AG08395 (cell line): ENCODE data around the gene ADCY10.
"Not testable (repeated sequence)": the region's sequence is repeated elsewhere in the genome, so short reads cannot be mapped to it uniquely, and the experiment has no call there.

ENCODE experiments used
- DNase-seq: peaks from one replicate; pipeline ENCODE4 v3.0.0; 2012; ENCODE audit warnings: mixed read lengths, low spot score

ADCY10 gene, protein sequence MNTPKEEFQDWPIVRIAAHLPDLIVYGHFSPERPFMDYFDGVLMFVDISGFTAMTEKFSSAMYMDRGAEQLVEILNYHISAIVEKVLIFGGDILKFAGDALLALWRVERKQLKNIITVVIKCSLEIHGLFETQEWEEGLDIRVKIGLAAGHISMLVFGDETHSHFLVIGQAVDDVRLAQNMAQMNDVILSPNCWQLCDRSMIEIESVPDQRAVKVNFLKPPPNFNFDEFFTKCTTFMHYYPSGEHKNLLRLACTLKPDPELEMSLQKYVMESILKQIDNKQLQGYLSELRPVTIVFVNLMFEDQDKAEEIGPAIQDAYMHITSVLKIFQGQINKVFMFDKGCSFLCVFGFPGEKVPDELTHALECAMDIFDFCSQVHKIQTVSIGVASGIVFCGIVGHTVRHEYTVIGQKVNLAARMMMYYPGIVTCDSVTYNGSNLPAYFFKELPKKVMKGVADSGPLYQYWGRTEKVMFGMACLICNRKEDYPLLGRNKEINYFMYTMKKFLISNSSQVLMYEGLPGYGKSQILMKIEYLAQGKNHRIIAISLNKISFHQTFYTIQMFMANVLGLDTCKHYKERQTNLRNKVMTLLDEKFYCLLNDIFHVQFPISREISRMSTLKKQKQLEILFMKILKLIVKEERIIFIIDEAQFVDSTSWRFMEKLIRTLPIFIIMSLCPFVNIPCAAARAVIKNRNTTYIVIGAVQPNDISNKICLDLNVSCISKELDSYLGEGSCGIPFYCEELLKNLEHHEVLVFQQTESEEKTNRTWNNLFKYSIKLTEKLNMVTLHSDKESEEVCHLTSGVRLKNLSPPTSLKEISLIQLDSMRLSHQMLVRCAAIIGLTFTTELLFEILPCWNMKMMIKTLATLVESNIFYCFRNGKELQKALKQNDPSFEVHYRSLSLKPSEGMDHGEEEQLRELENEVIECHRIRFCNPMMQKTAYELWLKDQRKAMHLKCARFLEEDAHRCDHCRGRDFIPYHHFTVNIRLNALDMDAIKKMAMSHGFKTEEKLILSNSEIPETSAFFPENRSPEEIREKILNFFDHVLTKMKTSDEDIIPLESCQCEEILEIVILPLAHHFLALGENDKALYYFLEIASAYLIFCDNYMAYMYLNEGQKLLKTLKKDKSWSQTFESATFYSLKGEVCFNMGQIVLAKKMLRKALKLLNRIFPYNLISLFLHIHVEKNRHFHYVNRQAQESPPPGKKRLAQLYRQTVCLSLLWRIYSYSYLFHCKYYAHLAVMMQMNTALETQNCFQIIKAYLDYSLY (N-terminal part only)

DNA sequence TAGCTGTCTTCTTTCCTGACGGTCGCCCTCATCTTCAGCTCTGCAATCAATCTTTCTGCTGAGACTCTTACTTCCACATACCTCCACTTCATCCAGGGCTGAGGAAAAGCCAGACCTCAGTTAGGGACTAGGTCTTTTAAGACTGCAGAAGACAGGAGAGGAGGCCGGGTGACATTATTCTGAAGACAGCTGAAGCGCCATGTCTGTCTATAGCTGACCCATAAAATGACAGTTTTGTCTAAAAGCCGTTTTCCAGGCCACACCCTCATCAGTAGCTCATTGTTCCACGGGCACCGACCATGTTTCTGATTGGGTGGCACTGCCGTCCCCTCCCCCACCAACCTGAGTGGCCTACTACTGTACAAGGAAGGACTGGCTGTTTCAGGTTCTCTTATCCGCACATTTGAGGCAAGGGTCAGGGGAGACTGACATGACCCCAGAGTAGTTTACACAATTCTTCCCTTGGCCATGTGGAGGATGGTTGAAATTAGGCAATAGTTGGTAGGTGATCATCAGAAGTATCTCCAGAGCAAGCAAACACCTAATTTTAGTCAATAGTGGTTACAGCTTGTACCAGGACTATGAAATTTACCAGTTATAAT is at the start of gene ADCY10:
TSS of gene ADCY10 (minus strand) at position 240 of the 602 bp plus-strand sequence. CDS start 8,994 bp downstream, outside the sequence.
- no peak for DNase-seq

DNA sequence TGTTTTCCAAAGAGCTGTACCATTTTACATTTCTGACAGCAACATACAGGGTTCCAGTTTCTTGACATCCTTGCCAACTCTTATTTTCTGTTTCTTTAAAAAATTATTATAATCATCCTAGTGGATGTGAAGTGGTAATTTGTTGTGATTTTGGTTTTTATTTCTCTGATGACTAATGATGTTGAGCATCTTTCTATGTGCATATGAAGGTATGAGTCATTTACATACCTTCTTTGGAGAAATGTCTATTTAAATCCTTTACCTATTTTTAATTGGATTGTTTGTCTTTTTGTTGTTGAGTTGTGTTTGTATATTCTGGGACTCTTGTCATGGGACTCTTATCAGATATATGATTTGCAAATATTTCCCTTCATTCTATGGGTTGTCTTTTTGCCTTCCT is 43.8 kb upstream of the ADCY10 start:
- no peak for DNase-seq

DNA sequence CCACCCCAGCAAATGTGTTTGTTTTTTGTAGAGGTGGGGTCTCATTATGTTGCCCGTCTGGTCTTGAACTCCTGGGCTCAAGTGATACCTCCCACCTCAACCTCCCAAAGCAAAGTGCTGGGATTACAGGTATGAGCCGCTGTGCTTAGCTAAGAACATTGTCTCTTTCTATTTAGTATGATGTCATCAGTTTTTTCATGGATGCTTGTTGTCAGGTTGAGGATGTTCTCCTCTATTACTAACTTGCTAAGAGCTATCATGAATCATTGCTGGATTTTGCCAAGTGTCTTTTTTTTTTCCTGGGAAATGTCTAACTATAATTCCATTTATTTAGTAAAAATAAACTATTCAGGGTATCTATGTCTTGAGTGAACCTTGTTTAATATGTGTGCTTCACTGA is 42.0 kb upstream of the ADCY10 start:
- peak; percentile 9 for DNase-seq

DNA sequence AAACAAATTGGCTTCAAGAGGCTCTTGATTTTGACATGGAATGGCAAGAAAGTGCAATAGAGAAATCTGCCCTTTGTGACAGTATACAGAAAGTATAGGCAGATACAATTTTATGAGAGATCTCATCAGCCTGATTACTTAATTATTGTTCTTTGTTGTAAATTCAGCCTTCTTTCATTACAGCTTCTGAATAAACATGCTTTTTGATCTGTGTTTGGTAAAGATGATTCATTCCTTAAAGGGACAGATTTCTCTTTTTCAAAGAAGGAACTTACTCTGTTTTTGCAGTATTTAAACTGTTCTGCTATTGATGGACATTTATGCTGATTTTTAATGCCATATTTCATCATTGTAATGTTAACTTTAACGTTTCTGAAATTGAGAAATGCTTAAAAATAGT is 36.6 kb upstream of the ADCY10 start:
- DNase-seq: no peak

DNA sequence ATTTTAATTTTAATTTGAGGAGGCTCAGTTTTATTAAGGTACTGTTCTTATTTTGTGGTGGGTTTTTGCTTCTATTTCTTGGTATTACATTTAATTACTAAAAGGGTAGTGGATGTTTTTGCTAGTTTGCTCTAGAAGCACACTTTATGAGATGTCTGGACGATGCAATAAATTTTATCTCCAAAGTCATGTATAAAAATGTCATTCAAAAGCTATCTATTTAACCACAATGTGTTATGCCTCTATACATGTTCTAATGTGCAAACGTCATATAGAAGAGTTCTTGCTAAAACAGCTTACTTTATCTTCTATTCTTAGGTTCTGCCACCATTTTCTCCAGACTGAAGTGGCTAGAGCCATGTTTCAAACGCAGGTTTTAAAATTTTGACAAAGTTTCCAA is 35.9 kb upstream of the ADCY10 start:
- no peak for DNase-seq

DNA sequence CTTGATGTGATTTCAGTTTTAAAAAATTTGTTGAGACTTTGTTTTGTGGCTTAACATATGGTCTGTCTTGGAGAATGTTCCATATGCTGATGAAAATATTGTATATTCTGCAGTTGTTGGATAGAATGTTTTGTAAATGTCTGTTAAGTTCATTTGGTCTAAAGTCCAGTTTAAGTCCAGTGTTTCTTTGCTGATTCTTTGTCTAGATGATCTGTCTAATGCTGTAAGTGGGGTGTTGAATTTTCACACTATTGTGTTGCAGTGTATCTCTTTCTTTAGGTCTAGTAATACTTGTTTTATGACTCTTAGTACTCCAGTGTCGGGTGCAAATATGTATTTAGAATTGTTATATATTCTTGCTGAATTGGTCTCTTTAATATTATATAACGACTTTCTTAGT is 33.8 kb upstream of the ADCY10 start:
- DNase-seq: no peak

DNA sequence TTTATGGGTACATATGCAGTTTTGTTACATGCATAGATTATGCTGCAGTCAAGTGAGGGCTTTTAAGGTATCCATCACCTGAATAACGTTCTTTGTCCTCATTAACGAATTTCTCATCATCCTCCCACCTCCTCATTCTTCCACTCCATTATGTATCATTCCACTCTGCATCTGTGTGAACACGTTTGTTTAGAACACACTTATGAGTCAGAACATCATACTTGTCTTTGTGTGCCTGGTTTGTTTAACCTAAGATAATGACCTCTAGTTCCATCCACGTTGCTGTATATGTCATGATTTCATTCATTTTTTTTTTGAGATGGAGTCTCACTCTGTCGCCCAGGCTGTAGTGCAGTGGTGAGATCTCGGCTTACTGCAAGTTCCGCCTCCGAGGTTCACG is 29.6 kb upstream of the ADCY10 start:
- no peak for DNase-seq

DNA sequence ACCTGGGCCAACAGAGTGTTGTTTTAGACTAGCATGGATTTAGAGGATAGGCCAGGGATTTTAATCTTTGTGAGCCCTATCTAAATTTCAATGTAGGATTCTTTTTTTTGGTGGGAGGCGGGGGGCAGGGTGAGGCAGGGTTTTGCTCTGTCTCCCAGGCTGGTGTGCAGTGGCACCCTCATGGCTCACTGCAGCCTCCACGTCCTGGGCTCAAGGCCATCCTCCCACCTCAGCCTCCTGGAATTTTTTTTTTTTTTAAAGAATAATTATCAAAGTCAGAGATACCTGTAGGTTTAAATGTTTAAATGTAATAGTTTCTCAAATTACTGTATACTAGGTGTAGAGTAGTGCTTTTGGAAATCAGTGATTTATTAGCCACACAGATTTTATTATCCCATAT is 26.3 kb upstream of the ADCY10 start:
- DNase-seq: no peak

DNA sequence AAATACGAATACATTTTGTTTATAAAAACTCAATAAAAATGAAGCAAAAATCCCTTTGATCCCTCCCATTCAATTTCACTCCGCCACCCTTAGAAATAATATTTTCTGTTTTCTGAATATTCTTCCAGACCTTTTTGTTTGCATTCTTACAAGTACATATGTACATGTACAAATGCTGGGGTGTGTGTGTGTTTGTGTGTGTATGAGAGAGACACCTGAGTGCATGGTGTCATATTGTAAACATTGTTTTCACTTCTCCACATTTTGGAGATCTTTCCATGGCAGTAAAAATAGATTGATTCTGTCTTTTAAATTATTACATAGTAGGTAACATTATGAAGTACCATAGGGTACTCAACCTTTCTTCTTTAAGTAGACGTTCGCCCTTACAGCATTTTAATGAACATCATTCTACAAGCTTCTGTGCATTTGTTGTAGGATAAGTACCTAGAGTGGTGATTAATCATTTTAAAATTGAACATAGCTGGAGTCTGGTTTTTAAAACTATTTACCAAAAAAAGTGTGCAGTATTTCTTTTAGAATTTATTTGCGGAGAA is 24.2 kb upstream of the ADCY10 start:
- no peak for DNase-seq

DNA sequence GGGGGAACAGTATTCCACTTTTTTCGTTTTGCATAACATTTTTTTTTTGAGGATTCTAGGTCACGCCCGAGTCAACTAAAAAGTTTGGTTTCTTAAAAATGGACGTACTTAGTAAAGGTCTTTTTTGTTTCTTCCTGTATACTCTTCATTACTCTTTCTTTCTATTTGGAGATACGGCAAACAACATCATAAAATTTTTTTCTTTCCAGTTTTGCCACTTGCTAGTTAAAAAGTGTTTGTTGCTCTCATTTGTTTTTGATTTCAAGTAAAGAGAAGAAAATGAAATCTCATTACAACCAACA is 23.7 kb upstream of the ADCY10 start:
- no peak for DNase-seq

DNA sequence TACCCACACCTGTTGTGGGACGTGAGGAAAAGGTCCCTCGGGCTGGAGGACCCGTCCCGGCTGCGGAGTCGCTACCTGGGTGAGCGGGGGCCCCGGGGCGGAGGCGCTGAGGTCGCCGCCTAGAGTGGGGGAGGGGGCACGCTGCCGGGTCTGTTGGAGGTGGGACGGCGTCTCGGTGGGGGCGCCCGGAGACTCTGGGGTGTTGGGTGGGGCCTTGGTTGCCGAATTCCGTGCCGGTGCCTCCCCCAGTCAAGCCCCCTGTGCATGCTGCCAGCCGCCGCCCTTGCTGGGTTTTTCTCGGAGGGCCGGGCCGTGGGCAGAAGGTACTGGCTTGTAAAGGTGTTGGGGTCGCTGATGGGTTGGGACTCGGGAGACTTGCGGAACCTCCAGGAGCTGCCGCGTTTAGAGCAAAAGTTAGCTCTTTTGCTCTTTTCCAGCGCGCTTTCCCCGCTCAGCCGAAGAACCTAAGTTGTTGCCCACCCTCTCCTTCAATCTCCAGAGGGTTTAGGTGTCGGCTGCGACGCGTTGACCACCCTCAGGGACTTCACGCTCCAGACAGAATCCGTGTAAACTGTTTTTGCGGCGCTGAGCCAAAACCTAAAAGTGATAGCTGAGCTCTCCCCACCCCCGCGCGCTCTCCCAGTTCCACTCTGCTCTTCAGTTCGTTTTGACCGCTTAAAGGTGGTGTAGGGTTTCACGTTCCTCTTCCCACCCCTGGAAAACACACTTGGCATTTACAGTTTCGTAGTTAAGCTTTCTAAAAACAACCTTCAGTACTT is 23.2 kb upstream of the ADCY10 start, which contains the start of gene MPC2:
TSS of gene MPC2 (minus strand) at position 143 of the 779 bp plus-strand sequence. CDS start 1,231 bp downstream, outside the sequence.
- peak; percentile 68 for DNase-seq

DNA sequence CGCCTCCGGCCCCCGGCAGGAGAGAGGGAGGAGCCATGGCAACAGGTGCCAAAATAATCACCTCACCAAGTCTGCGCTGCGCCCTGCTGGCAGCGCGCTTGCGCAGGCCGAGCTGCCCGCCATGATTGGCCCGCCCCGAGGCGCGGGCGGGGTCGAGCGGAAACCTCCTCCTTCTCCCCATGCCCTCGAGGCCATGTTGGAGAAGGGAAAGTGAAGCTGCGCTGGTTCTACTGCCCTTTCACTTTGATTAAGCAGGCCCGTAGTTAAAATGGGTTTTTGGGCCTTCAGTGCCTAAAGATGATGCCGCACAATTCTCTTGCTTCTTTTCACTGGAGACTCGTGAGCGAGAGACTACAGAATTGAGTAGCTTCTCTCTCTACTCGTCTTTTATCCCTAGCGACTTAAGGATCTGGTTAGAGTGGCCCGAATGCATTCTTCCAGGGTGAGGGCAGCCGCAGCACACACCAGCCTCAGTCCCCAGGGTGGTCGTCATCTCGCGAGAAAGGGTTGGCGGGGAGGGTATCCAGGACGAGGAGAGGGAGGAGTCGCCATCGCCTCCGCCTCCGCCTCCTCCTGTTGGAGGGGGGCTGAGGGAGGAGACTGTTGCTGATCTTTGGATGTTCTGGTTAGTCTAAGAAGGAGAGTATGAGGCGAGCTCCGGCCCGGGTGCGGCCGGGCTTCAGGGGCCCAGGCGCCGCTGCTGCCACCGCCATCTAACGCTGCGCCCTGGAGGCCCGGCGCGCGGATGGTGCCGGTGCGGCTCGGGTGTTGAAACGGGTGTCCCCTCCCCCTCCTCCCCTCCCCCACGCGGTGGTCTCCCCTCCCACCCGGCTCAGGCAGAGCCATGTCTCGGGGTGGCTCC is 22.4 kb upstream of the ADCY10 start, which contains the start of gene DCAF6:
TSS of gene DCAF6 (plus strand) at position 616 of the 862 bp plus-strand sequence. CDS start at position 845, 229 bp downstream.
- peak; percentile 99 for DNase-seq

DNA sequence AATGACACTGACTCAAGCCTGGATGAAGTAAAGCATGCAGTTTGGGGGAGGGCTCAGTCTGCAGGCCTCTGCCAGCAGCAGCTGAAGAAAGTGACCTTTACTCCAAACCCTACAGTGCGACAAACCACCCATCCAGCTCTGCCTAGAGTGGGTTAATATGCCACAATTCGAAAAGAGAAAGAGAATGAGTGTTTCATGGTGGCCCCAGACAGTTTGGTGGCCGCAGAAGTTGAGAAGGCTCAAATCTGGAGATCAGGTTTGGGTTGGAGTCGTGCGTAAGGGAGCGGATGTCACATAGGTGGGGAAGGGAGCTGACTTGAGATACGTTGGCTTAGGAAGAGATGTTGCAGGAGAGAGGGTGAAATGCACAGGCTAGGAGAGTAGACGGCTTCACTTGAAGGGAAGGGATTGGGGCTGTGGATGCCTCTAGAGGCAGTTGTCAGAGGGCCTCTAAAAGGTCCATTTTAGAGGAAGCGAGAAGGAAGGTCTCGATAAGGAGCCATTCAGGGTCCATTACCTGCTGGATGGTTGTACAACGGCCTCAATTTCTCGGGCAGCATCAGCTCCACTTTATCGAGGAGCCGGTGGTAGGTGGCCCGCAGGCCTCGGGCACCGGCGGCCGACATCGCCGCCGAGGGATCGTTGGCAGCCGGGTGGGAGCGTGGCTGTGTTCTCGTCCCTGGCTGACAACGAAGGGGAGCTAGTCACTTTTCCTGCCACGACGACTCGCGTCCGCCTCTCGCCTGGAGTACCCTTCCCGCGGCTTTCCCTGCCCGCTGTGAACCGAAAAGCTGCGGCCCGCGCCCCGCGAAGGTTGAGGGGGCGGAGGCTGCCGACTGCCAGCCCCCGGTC is 21.5 kb upstream of the ADCY10 start:
- DNase-seq: peak; percentile 33

DNA sequence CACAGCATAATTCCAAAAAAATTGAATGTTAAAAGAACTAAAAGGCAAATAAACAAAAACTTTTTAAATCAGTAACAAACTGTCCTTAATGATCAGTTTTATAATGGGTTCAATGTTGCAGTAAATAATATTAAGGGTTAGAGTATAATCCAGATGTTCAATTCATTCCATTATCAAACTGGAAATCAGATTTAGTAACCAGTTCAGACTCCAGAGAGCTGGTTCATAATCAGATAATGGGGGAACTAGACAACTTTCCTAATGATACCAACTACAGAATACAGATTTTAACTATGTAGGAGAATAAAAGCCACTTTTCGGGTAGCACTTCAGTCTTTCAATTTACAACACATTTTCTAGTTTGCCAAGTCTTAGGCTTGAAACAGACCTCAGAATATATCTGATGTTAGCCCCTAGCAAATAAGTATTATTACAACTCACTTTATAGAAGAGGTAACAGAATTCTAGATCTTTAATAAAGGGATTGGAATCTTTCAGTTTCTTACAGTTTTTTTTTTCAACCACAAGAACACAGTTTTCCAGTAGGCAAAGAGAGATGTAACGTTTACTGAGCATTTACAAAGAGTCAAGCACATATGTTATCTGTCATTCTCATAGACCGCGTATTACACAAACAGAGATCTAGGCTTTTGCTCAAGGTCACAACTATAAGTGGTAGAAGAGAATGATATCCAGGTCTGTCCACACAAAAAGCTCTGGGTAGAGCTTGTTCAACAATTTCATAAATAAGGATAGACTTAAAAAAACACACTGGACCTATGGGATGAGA is 20.7 kb upstream of the ADCY10 start:
- DNase-seq: no peak

DNA sequence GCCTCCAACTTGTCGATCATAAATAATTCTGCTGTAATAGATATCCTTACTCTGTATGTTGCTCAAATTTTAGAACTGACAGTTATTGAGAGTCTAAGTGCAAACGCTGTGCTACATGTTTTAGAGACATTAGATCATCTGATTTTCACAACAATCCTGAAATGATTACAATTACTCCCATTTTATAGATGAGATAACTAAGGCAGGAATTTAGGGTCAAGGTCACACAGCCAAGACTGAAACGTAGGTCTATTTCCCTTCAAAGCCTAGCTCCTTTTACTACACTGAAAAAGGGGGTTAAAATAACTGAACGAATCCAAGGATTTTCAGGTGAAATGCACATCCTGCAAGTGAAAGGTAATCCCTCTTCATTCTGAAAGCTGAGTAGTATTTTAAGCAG is 19.9 kb upstream of the ADCY10 start:
- no peak for DNase-seq

DNA sequence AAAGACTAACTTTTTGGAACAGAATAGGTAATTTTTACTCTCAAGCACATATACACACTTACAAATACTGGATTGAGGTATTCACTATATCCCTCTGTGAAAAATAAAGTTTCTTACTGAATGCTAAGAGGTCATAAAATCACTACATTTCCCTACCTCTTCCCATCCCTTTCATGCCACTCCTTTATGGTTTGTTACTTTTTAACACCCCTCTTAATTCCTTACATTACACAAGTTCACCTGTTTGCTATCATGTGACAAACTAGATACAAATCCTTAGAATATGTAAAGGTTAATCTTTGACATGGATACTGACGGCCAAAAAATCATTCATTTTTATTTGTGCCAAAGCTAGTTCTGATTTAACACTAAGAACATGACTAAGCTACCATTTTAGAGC is 15.8 kb upstream of the ADCY10 start:
- no peak for DNase-seq

DNA sequence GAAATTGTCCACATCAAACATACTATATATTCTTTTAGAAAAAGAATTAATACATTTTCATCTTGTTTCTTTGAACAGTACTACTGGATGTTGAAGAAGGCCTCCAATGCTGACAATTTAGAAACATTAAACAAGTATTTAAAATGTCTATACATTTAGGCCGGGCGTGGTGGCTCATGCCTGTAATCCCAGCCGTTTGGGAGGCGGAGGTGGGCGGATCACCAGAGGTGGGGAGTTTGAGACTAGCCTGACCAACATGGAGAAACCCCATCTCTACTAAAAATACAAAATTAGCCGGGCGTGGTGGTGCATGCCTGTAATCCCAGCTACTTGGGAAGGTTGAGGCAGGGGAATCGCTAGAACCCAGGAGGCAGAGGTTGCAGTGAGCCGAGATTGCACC is 15.0 kb upstream of the ADCY10 start:
- not testable (repeated sequence) for DNase-seq

DNA sequence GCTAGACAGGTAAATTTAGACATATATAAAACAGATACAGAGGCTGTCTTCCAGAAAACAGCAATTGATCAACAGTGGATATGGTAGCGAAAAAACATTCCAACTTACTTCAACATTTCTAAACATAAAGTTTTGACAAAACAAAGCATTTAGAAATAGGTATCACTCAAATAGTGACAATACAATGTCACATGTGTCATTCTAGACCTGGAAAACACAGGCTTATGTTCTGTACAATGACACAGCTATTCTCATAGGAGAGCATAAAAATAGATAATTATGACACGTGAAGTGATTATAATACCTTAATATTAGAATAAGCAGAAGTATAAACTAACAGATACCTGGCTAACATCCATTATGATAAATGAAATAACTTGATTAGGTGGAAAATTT is 14.5 kb upstream of the ADCY10 start:
- no peak for DNase-seq
